Endometrium (tissue), 2 donors: ENCODE data around the gene HNRNPA3.
"Not testable (repeated sequence)": the region's sequence is repeated elsewhere in the genome, so short reads cannot be mapped to it uniquely, and the experiment has no call there.

Experiments used
- FAIRE-seq: peaks from 2 replicates; lab custom pipeline; 2012; peaks lifted over from hg19 to GRCh38; lab: Jason Lieb, UNC
- donor health status: control.
- donor health status: control.

The HNRNPA3 gene

GRCh38 chr2:177212106-177212890 lies at the start of gene HNRNPA3:
Gene HNRNPA3 (plus strand): TSS chr2:177212794. CDS start chr2:177212800, 6 bp downstream.
- FAIRE-seq = peak; percentile 67

GRCh38 chr2:177164131-177164530 lies 48.5 kb upstream of the HNRNPA3 start:
- no peak for FAIRE-seq

- FAIRE-seq = peak; percentile 92
Measured at GRCh38 chr2:177164584-177165052, 48.0 kb upstream of the HNRNPA3 start.

GRCh38 chr2:177165061-177165583 lies 47.5 kb upstream of the HNRNPA3 start:
- peak; percentile 51 for FAIRE-seq

GRCh38 chr2:177165721-177166711 lies 46.6 kb upstream of the HNRNPA3 start:
- no peak for FAIRE-seq

GRCh38 chr2:177169810-177170514 lies 42.6 kb upstream of the HNRNPA3 start:
- no peak for FAIRE-seq

GRCh38 chr2:177171418-177171865 lies 41.2 kb upstream of the HNRNPA3 start:
- no peak for FAIRE-seq

- FAIRE-seq = no peak
Measured at GRCh38 chr2:177172034-177172880, 40.3 kb upstream of the HNRNPA3 start.

- no peak for FAIRE-seq
Measured at GRCh38 chr2:177174486-177174885, 38.1 kb upstream of the HNRNPA3 start.

GRCh38 chr2:177175917-177176668 lies 36.5 kb upstream of the HNRNPA3 start:
- FAIRE-seq = no peak

GRCh38 chr2:177178797-177179196 lies 33.8 kb upstream of the HNRNPA3 start:
- no peak for FAIRE-seq

GRCh38 chr2:177179227-177179626 lies 33.4 kb upstream of the HNRNPA3 start:
- no peak for FAIRE-seq

- FAIRE-seq = not testable (repeated sequence)
Measured at GRCh38 chr2:177179671-177180070, 32.9 kb upstream of the HNRNPA3 start.

- FAIRE-seq = no peak
Measured at GRCh38 chr2:177180269-177181000, 32.2 kb upstream of the HNRNPA3 start.

GRCh38 chr2:177183860-177184259 lies 28.7 kb upstream of the HNRNPA3 start:
- no peak for FAIRE-seq

GRCh38 chr2:177184606-177185005 lies 28.0 kb upstream of the HNRNPA3 start:
- FAIRE-seq = no peak

- FAIRE-seq = not testable (repeated sequence)
Measured at GRCh38 chr2:177186038-177186437, 26.6 kb upstream of the HNRNPA3 start.

- no peak for FAIRE-seq
Measured at GRCh38 chr2:177187631-177188312, 24.8 kb upstream of the HNRNPA3 start.
